Activated CD4-positive, CD25-positive, alpha-beta regulatory T cell treated with anti-CD3 and anti-CD28 coated beads, Interleukin-2, amount 50 U/mL, for 24 hours (primary cell): ENCODE results near the gene FARP2.
"Not testable (repeated sequence)": the region's sequence is repeated elsewhere in the genome, so short reads cannot be mapped to it uniquely, and the experiment has no call there.

Experiments
- ATAC-seq, 2 donors: fragments of 150-1000 bp; cut with Tn5 transposase; one replicate each; pipeline ENCODE4 v1.10.0; 2021; ENCODE audit warnings: mild to moderate bottlenecking in 1 of 2, moderate library complexity in 1 of 2

The FARP2 gene

DNA sequence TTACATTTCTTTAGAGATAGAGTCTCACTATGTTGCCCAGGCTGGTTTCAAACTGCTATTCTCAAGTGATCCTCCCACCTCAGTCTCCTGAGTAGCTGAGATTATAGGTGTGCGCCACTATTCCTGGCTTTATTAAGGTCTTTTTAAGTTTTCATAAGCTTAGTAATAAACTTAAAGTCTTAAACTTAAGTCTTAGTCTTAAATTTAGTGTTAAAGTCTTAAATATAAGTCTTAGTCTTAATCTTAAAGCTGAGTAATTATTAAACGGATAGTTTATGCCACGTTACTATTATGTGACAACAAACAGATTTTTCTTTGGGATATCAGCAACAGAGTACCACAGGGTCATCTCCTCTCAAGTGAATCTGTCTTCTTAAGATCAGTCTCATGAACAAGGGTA lies 12.6 kb downstream of the FARP2 start:
- ATAC-seq: no peak

DNA sequence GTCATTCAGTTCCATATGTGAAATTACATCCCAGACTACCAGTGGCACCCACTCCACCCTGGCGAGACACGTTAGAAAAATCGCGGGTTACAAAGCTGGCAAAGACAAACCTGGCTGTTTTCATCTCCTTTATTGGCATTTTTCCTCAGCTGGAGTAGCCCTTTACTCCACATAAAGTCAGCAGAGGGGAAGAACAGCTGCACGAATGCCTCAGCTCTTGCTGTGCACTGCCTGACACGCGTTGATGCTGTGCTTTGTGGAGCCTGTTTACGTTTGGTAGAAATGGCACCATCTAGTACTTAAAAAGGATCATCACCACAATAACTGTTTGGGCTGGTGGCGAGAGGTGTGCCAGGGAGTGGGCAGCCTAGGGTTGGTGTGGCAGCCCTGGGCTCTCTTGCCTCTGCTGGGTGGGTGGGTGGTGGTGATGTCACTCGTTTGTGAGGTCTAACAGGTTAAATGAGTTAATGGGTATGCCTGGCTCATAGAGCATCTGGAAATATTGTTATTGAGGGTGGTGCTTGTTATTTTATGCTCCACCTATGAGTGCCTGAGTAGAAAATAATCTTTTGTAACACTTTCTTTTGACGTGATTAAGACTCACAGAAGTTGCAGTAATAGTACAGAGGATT lies 16.4 kb downstream of the FARP2 start:
- ATAC-seq: no peak

DNA sequence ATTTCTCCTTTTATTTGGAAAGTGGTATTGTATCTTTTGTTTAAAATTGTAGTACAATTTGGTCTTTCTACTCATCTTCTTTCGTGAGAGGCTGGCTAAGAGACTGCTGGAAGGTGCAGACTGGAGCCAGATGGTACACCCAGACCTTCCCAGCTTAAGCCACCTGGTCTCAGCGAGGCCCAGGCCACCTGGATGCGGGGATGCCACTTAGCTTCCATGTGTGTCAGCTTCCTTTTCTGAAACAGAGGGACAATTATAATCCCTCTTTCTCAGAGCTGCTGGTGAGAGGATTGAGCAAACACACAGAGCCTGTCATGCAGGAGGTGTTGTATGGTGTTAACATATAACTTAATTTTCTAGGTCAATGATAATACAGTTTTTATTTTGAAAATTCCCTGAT lies 17.4 kb downstream of the FARP2 start:
- ATAC-seq: no peak

GRCh38 chr2:241373906-241374305 lies 17.8 kb downstream of the FARP2 start:
- ATAC-seq: not testable (repeated sequence)

GRCh38 chr2:241375300-241375699 lies 19.2 kb downstream of the FARP2 start:
- peak in 1 of 2 donors; percentile 45 for ATAC-seq

GRCh38 chr2:241376808-241377207 lies 20.7 kb downstream of the FARP2 start:
- ATAC-seq: no peak

GRCh38 chr2:241378816-241379215 lies 22.7 kb downstream of the FARP2 start:
- ATAC-seq: no peak

- no peak for ATAC-seq
Observed at GRCh38 chr2:241379481-241380480, 23.7 kb downstream of the FARP2 start.

- no peak for ATAC-seq
Observed at GRCh38 chr2:241381872-241382271, 25.8 kb downstream of the FARP2 start.

DNA sequence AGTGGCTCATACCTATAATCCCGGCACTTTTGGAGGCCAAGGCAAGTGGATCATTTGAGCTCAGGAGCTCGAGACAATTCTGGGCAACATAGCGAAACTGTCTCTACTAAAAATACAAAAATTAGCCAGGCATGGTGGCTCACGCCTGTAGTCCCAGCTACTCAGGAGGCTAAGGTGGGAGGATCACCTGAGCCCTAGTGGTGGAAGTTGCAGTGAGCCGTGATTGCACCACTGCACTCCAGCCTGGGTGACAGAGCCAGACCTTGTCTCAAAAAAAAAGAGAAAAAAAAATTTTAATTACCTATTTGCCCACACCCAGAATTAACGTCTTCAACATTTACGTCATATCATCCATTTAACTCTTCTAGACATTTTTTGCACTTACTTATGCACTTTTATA lies 29.4 kb downstream of the FARP2 start:
- ATAC-seq: not testable (repeated sequence)

GRCh38 chr2:241386519-241386918 lies 30.4 kb downstream of the FARP2 start:
- no peak for ATAC-seq

DNA sequence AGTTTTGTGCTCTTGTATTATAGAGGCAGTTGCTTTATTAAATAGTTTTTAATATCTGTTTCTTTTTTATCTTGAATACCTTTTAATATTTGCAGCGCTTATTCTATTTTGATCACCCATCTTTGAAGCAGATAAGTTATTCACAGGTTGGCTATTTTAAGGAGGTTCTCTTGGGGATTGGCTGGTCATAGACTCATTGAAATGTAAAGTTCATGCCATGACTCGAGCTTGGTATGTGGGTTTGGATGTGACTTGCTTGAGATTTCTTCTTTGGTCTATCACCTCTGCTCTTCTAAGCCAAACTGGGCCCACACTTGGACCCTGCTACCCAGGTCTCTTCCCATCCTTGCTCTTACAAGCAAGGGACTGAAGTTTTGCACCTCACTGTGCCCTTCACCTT lies 33.6 kb downstream of the FARP2 start:
- ATAC-seq: no peak

DNA sequence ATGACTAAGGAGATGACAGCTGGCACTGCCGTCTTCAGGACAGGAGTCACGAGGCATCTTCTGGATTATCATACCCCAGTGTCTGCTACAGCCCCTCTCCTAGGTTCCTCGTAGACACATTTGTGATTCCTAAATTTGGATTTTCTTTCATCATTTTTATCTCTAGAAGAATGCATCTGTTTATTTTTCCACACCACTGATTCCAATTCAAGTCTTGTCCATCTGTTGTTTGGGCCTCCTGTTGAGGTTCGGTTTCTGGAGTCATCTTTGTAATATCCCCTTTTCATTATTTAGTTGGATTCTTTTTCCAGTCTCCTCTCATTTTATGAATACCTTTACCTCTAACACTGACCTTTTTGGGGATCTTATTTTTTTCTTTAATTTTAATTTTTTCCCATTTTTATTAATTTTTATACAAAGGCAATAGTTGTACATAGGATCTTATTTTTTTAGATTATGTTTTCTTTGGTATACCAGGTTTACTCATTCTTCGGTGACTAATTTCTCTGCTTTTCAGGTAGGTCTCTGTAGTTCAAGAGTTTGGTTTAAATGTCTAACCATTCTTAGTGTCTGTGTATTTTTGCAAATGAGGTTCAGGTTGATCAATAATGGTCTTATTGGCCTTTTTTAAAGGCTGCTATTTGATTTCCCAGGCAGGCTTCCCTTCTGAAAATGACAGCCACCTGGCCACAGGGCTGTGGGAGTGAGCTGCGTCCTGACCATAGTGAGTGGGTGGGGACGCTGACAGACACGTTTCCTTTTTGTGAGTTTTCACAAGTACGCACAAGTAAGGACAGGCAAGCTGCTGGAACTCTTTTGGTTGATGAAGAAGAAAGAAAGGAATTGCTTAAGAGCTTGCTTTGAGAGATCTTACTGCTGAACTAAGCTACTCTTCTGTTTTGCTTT lies 34.5 kb downstream of the FARP2 start:
- ATAC-seq: peak in 1 of 2 donors; percentile 30

DNA sequence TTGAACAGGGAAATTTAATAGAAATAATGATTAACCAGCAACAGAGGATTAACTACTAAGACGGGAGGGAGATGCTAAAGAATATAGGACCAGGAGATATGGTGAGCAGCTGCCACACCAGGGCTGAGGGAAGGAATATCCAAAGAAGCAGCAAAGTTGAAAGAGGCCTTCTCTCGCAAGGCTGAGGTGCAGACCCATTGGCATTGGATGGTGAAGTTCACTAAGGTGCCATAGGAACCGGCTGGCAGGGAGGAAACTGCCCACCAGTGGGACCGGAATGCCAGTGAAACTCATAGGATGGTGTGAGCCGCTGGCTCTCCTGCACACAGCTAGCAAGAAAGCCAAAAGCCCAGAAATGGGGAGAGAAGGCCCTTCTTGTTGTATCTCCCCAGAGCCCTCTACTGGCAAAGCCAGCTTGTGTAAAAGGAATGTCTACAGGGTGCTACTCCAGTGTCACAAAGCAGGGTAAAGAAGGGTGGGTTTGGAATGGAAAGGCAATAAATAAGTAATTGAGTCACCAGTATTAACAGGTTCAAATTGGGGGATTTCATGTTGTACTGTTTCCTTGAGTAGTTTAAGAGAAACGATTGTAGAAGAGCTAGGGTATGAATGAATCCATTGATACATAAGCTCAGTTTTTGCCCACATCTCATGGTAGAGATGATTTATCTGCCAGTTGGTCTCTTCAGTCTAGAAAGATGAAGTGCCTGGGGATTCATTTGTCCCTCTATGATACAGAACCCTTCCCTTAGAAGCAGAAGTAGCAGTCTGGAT lies 36.0 kb downstream of the FARP2 start:
- no peak for ATAC-seq

DNA sequence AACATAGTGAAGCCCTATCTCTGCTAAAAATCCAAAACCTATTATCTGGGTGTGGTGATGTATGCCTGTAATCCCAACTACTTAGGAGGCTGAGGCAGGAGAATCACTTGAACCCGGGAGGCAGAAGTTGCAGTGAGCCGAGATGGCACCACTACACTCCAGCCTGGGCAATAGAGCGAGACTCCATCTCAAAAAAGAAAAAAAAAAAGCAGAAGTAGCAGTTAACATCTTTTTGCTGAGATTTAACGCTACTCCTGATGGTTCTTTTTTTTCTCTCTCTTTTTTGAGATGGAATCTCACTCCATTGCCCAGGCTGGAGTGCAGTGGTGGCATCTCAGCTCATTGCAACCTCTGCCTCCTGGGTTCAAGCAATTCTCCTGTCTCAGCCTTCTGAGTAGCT lies 36.7 kb downstream of the FARP2 start:
- not testable (repeated sequence) for ATAC-seq

GRCh38 chr2:241393524-241394196 lies 37.6 kb downstream of the FARP2 start:
- no peak for ATAC-seq

GRCh38 chr2:241396809-241397208 lies 40.7 kb downstream of the FARP2 start:
- not testable (repeated sequence) for ATAC-seq

DNA sequence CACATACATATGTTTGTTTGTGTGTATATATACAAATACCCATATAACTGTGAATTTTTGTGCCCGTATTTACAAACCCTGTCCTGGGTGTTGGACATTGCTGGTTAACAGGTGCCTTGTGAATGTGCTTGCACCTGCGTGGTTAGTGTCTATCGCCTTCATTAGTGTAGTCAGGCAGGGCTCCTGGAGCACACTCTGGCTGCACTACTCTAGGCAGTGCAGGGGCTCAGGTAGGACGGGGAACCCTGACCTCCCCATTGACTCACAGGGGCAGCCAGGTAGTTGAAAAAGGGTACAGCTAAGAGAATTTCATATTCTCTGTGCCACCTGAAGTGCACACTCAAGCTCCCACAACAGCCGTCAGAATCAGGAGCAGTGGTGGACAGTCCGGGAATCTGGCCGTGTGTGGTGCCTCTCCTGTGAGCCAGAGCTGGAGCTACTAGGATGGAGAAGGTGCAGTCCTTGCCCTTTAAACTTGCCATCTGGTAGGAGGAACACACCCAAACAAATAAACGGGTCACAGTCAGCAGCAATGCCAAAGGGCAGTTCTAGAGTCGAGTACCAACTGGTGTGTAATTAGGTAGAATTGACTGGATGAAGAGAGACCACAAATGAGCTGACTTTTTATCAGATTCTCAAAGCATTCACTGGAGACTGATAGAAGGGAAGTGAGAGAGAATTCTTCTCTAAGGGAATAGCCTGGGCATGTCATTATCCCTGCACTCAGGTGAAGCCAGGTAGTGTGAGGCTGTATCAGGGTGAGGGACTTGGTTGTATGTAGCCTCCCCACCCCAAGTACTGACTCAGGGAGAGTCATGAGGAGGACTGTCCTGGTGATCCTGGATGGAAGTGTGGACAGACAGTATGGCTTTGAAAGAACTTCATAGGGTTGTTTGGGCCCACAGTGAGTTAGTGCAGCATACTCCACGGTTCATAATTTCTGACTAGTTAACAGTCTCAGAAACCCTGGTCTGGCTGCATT lies 44.1 kb downstream of the FARP2 start:
- ATAC-seq: no peak

GRCh38 chr2:241408849-241409248 lies 52.8 kb downstream of the FARP2 start:
- no peak for ATAC-seq

DNA sequence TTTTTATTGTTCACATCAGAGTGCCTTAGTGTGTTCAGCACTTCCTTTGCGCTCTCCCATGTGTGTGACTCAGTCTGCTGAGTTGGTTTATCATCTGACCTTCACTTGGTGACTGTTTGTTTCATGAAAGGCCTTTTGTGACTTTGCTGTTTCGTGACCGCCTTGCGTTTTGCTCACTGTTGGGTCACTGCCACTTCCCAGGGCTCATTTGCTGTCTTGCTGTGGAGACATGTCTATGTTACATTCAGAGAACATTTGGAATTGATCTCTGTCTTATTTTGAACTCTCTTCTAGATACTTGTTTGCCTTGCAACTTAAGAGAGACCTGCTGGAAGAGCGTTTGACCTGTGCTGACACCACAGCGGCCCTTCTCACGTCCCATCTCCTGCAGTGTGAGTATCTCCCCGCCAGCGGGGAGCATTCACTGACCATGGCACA lies 54.7 kb downstream of the FARP2 start:
- no peak for ATAC-seq
